ENCODE data around the gene TRIM71.
"Not testable (repeated sequence)": the region's sequence is repeated elsewhere in the genome, so short reads cannot be mapped to it uniquely, and the experiment has no call there.

Gene TRIM71

DNA sequence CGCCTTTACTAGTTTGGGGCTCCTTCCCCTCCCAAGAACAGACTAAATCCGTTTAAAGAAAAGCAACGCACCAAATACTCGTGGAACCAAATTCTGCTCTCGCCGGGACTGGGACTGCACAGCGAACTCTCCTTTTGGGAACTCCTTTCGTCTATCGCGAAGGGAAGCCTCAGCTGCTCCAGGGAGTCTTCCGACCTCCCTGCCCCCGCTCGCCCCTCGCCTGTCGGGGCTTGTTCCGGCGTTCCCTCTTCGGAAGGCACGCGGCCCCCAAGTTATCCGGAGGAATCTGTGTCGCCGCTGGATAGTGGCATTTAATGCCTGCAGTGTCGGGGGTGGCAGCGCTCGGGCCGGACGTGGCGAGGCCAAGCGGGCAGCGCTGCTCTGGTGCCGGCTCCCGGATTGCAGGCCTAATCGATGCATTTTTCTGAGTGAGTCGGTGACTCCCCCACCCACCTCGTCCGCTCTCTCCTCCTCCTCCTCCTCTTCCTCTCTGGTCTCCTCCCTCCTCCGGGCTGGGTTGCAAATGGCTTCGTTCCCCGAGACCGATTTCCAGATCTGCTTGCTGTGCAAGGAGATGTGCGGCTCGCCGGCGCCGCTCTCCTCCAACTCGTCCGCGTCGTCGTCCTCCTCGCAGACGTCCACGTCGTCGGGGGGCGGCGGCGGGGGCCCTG, at the start of gene TRIM71:
Gene TRIM71 (plus strand): TSS at position 440 of the 671 bp plus-strand sequence. CDS start 84 bp downstream, at position 524.
- no peak for DNase-seq (ENCODE audit: low read depth)

DNA sequence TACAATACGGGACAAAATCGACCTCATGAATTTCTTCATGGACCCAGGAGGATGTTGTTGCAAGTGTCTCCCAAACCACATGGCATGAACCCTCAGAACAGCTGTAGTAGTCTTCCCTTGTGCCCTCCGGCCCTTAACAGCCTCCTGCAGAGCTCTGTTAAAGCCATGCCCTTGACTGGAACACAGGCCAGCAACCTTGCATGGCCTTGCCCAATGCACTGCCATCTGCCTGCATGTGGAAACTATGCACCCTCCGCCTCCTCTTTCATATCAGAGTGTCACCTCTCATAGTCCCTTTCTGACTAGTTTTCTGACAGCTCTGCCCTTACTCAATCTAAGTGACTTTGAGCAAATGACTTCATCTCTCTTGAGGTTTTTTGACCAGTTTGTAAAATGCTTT, 39.4 kb upstream of the TRIM71 start:
- DNase-seq (ENCODE audit: low read depth), result no peak

DNA sequence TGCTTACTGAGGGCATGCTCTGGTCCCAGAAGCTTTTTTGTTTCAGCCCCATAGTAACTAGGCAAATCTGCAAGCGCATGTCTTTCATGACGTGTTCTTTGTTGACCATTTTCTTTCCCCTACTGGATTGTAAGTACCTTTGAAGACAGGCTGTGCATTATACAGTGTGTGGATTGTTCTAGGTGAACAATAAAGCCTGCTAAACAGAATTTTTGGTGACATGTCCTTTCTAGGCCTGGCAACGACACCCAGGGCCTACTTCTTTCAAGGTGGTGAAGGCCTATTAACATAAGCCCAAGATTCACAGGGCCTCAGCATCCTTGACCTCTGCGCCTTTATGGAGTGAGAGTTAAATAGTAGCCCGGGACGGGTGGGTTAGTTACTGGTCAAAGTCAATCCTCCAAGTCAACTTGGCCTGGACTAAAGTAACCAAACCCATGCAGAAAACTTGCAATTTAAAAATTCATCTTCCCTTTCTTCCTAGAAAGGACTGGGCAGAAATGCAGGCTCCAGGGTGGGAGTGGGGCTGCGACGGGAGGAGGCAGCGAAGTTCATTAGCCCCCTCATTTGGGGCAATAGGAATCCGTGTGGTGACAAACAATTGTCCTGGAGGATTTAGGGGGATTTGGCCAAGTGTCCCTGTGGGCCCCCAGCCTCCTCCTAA, 37.6 kb upstream of the TRIM71 start:
- DNase-seq (ENCODE audit: low read depth), result no peak

DNA sequence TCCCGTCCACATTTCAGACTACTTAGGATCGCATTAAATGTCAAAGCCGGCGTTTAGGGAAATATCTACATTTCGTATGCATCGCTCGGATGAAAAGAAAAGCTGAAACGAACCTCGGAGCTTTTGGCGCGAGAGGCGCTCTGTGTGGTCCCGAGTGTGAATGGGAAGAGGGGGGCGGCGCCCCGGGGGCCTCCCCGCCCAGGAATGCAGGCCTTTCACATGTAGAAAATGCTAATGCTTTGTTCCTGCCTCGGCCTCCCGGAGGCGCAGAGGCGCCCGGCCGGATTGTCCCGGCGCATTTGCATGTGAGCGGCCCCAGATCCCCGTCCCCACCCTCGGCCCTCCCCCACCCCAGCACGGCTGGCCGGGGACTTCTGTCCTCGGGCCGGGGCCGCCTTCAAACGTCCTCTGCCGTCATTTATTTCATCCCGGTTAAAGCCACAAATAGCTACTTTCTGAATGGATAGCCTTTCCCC, 37.0 kb upstream of the TRIM71 start:
- DNase-seq (ENCODE audit: low read depth), result peak; percentile 14

DNA sequence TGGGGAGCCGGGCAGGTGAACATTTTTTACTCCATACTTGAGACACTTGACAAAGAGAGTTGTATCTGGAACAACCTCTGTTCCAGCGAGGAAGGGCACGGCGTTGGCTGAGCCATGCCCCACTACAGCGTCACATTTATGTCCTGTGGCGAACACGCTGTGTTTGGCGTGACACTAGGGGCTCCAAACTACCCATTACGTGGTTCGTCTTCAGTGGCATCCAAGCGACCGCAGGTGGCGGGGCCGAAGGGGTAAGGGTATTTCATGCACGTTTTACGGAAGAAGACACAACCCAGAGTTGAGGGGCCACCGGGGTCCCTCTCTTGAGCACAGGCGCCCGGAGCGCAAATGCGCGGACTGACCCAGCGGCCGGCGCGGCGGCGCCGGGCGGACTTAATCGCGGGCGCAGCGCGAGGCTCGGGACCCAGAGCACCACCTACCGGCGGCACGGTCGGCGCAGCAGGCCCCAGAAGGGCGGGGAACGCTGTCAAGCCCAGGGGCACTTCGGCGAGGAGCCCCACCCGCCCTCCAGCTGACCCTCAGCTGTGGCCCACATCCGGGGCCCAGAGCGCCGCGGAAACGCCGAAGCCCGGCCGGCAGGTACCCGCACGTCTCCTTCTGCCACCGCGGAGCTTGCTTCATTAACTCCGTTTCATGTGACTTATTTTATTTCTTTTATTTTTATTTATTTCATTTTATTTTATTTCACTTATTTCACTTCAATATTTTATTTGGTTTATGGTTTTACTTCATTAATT, 36.4 kb upstream of the TRIM71 start:
- DNase-seq (ENCODE audit: low read depth), result peak; percentile 70

DNA sequence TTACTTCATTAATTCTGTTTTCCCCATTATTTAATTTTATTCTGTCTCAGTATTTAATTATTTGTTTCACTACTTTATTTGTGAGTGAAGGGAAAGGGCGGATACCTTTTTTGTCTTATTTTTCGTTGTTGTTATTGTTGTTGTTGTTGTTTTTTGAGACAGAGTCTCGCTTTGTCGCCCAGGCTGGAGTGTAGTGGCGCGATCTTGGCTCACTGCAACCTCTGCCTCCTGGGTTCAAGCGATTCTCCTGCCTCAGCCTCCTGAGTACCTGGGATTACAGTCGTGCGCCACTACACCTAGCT, 35.9 kb upstream of the TRIM71 start:
- not testable (repeated sequence) for DNase-seq (ENCODE audit: low read depth)

DNA sequence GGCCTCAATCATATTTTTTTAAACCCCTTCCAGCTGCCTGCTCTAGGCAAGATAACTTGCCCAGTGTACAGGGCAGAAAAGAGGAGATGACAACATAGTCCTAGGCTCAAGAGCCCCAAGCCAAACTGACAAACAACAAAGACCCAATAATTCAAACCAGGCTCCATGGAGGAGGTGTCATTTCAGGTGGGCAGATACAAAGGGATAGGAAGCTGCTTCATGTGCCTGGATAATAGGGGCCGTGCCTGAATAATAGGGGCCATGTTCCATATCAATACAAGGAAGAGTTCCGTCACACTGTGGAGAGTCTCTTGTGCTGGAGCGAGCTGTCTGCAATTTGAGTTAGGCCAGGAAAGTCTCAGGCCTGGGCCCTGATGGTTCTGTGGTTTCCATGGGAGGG, 35.4 kb upstream of the TRIM71 start:
- DNase-seq (ENCODE audit: low read depth), result no peak

DNA sequence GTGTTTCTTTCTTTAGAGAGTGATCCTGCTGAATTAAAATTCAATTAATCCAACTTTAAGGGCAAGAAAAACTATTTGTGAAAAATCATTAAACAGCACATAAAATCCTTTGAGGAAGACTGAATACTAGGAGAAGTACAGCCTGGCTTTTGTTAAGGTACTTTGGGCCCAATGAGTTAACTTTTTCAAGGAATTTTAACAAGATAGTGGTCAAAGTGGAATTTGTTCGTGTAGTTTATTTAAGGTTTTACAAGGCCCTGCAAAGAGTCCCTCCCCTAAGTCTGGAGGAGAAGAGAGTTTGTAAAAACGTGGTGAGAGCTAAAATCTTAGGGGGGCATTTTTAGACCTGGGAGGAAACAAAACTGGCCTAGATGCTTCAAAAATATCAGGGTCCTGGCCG, 26.0 kb upstream of the TRIM71 start:
- no peak for DNase-seq (ENCODE audit: low read depth)

DNA sequence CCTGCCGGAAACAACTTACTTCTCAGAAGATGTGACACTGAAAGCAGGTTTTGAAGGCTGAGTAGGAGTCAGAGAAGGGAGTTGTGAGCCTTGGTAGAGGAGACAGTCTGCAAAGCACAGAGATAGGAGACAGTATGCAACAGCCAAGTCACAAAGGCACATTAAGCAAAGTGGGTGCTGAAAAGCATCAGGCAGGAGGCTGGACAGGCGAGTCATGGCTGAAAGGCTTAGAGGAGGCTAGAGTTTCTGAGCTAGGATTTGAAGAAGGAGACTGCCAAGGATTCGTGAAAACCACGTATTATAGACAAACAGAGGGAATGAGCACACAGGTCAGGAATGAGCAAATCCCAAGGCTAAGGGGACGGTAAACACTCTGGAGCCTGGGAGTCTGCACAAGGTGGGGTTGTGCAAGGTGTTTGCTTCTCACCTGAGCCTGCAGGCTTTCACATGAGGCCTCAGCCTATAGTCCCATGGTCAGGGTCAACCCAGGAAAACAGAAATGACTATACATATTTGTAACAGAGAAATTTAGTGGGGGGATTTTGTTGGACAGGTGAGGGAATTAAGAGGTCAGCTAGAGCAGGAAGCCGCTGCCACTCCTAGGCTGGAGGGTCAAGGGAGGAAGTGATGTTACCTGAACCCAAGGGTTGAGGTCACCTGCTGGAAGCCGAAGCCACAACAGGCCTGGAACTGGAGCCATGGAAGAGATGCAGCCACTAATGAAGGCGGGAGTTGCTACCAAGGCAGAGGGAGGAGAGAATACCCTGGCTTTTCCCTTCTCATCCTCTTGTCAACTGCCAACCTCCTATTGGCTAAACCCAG, 23.1 kb upstream of the TRIM71 start:
- DNase-seq (ENCODE audit: low read depth), result no peak

DNA sequence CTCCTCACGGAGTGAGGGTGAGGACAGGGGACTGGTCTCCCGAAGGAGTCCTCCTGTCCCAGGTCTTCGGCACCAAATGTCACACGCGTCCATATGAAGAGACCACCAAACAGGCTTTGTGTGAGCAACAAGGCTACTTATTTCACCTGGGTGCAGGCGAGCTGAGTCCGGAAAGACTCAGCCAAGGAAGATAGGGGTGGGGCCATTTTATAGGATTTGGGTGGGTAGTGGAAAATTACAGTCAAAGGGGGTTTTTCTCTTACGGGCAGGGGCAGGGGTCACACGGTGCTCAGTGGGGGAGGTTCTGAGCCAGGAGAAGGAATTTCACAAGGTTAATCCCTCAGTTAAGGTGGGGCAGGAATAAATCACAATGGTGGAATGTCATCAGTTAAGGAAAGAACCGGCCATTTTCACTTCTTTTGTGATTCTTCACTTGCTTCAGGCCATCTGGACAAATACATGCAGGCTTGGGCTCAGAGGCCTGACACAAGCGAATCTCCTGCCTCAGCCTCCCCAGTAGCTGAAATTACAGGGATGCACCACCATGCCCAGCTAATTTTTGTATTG, 21.3 kb upstream of the TRIM71 start:
- not testable (repeated sequence) for DNase-seq (ENCODE audit: low read depth)

DNA sequence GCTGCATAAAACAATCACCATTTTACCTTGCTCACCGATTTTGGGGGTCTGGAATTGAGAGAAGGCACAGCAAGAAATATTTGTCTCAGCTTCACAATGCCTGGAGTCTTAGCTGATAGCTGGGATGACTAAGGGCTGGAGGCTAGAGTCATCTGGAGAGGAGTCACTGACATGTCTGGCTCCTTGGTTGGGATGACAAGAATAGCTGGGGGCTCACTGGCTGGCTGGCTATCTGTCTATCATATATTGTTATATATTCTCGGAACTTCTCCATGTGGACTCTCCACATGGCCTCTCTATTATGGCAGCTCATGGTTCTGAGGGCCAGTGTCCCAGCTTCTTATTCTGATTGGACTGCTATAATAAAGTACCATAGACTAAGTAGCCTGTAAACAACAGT, 20.0 kb upstream of the TRIM71 start:
- no peak for DNase-seq (ENCODE audit: low read depth)

DNA sequence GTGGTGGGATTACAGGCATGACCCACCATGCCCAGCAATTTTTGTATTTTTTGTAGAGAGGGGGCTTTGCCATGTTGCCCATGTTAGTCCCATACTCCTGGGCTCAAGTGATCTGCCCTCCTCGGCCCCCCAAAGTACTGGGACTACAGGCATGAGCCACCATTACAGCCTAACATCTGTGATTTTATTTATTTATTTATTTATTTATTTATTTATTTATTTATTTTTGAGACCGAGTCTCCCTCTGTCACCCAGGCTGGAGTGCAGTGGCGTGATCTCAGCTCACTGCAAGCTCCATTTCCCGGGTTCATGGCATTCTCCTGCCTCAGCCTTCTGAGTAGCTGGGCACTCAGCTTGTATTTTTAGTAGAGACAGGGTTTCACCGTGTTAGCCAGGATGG, 16.4 kb upstream of the TRIM71 start:
- DNase-seq (ENCODE audit: low read depth), result not testable (repeated sequence)

DNA sequence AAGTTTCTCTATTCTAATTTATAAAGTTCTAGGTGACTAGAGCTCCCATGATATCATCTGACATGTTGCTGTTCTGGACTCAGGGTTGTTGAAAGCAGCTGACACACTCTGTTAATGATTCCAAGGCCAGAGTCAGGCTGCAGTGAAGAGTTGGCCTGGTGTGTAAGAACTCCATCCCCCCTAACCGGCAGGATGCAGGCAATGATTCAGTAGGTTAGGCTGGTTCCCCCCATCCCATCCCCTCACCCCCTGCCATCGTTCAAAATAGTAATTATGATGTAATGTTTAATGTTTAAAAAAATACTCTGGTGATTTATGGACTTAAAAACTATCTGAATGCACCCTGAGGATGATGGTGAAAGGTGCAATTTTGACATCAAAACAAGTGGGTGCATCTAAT, 4.6 kb upstream of the TRIM71 start:
- DNase-seq (ENCODE audit: low read depth), result no peak

DNA sequence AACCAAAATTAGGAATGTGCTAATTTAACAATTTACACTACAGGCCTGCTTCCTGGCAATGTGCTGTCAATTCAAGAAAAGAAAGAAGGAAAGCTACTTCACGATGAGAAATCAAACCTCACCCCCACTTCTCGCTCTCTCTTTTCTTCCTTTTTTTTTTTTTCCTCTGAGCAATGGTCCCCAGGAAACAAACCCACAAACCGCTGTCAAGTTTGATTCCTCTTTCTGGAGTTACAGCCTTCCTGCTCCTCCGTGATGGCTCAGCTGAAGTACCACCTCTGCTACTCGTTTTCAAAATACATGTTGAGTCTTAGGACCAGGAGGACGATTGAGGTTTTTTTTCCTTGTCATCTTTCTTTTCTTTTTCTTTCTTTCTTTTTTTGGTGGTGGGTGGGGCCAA, 3.4 kb upstream of the TRIM71 start:
- DNase-seq (ENCODE audit: low read depth), result no peak

DNA sequence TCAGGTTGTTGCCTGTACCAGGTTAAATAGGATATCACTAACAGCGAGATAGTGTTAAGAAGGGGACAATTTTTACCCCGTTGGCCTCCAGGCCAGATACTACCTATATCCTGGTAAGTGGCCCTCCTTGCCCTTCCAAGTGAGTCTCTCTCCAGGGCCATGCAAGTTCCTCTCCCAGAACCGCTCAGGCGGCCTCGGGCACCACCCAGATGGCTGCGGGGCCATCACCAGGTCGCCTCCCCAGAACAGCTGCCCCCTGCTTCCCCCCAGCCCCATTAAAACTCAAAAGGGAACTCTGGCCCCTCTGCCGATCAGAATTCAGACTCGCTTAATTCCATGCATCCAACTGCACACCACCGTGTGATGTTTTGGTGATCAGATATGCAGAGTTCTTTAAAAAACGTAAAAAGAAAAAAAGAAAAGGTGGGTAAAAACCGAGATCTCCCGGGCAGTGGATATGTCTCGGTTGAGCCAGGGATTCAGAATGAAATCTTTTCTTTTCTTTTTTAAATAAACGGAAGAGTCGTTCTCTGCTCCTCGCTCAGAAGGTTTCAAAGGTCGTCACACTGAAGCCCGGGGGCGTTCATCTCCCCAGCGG, 1.9 kb upstream of the TRIM71 start:
- DNase-seq (ENCODE audit: low read depth), result no peak

DNA sequence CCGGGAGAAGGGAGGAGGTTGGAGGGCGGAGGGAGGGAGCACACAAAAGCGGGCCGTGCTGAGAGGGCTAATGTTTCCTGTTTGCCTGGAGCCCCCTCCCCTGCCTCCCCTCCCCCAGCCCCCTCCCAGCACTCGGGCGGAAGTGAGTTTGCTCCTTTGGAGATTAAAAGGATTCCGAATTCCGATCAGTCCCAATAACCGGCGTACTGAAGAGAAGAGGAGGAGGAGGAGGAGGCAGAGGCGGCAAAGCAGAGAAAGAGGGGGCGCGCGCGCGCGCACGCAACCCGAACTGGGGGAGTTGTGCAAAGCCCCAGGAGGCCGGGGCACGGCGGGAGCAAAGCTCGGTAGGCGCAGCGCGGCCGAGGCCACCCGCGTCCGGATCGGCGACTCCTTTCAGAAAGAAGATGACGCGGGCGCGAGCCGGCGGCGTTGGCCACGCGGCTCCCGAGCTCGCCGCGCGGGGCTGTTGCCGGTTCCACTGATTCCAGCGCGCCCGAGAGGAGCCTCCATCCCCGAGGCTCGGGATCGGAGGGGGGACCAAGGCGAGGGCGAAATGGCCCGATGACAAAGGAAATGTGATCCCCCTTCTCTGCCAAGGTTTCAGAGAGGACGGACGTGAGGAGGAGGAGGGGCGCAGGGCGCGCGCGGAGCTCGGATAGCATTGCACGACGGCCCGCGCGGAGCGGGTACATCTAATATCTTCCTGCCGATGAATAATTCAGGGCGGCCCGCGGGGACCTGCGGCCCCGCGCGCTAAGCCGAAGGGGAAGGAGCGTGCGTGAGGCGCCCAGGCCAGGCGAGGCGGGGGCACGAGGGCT, 1.1 kb upstream of the TRIM71 start:
- DNase-seq (ENCODE audit: low read depth), result no peak

DNA sequence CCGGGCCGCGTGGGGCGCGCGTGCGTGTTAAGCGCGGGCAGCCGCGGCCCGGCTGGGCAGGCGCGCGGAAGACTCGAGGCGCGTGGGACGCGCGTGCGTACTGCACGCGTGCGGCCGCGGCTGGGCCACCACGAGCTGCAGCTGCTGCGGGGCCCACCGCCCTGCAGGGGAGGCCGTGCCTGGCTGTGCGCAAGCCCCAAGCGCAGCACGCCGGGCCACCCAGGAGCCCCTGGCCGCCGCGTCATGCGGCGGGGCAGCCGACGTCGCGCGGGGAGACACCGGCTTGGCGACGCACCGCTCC, 590 bp upstream of the TRIM71 start:
- no peak for DNase-seq (ENCODE audit: low read depth)

DNA sequence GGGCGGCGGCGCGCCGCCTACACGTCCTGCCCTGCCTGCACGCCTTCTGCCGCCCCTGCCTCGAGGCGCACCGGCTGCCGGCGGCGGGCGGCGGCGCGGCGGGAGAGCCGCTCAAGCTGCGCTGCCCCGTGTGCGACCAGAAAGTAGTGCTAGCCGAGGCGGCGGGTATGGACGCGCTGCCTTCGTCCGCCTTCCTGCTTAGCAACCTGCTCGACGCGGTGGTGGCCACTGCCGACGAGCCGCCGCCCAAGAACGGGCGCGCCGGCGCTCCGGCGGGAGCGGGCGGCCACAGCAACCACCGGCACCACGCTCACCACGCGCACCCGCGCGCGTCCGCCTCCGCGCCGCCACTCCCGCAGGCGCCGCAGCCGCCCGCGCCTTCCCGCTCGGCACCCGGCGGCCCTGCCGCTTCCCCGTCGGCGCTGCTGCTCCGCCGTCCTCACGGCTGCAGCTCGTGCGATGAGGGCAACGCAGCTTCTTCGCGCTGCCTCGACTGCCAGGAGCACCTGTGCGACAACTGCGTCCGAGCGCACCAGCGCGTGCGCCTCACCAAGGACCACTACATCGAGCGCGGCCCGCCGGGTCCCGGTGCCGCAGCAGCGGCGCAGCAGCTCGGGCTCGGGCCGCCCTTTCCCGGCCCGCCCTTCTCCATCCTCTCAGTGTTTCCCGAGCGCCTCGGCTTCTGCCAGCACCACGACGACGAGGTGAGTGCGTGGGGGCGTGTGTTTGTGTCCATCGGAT, 602 bp downstream of the TRIM71 start:
- DNase-seq (ENCODE audit: low read depth), result no peak

DNA sequence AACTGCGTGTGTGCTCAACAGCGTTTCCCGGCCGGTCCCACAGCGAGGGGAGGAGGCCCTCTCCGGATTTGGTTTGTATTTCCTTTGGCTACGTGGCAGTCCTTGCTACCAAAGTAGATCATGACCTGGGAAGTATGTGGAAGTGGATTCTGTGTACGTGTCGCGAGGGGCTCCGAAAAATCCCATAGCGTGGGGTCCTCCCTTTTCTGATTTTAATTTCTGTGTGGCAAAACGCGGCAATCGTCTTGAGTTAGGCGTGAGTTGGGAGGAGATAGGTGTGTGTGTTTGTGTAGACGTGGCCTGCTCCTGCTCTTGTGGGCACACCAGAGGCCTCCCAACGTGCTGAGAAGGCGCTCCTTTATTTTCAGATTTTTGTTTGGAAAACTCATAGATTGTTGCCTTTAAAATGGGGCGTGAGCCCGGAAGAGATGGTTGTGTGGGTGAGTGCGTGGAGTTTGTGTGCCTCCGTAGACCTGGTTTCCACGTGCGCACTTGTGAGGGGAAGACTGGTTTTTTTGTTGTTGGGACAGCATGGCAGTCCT, 1.2 kb downstream of the TRIM71 start:
- no peak for DNase-seq (ENCODE audit: low read depth)
